SHP77 treated with DMSO at 0.1 percent for 48 hours (cell line): Measurements from ENCODE around the gene SVOPL.

ENCODE experiments used
- DNase-seq: peaks from one replicate; lab custom pipeline; 2025; lab: John Stamatoyannopoulos, UW

Gene SVOPL

GRCh38 chr7:138563808-138564207 lies 137.4 kb downstream of the SVOPL start:
- no peak for DNase-seq

GRCh38 chr7:138559448-138559847 lies 141.7 kb downstream of the SVOPL start:
- DNase-seq, result no peak

- no peak for DNase-seq
Observed at GRCh38 chr7:138556771-138557484, 144.2 kb downstream of the SVOPL start.

- no peak for DNase-seq
Observed at GRCh38 chr7:138555684-138556083, 145.5 kb downstream of the SVOPL start.

- no peak for DNase-seq
Observed at GRCh38 chr7:138554674-138555073, 146.5 kb downstream of the SVOPL start.

GRCh38 chr7:138553805-138554204 lies 147.4 kb downstream of the SVOPL start:
- no peak for DNase-seq

GRCh38 chr7:138551102-138551501 lies 150.1 kb downstream of the SVOPL start:
- no peak for DNase-seq

- no peak for DNase-seq
Observed at GRCh38 chr7:138550337-138550736, 150.8 kb downstream of the SVOPL start.

- no peak for DNase-seq
Observed at GRCh38 chr7:138549082-138549481, 152.1 kb downstream of the SVOPL start.

GRCh38 chr7:138546829-138547228 lies 154.3 kb downstream of the SVOPL start:
- DNase-seq, result no peak

GRCh38 chr7:138546064-138546619 lies 155.0 kb downstream of the SVOPL start:
- no peak for DNase-seq

GRCh38 chr7:138545123-138545522 lies 156.0 kb downstream of the SVOPL start:
- DNase-seq, result no peak
